Fibroblast of mammary gland (primary cell): Measurements from ENCODE around the gene CAND2.

ENCODE experiments used
- DNase-seq: peaks from one replicate; pipeline ENCODE4 v3.0.0-alpha.2; 2010; ENCODE audit warnings: low read depth
- H3K4me3 ChIP-seq: 2 replicates; pipeline ENCODE4 v1.5.1; 2011; ENCODE audit warnings: low read depth, mild to moderate bottlenecking, low read length, moderate library complexity; ENCODE audit not compliant: control insufficient read depth
- TF ChIP-seq, protein P1 (sequence below): conservative IDR thresholded peaks from 2 replicates; pipeline ENCODE4 v1.5.1; 2011; ENCODE audit warnings: low read depth, low read length, inconsistent platforms; ENCODE audit not compliant: control insufficient read depth, insufficient read depth

CAND2 gene

DNA sequence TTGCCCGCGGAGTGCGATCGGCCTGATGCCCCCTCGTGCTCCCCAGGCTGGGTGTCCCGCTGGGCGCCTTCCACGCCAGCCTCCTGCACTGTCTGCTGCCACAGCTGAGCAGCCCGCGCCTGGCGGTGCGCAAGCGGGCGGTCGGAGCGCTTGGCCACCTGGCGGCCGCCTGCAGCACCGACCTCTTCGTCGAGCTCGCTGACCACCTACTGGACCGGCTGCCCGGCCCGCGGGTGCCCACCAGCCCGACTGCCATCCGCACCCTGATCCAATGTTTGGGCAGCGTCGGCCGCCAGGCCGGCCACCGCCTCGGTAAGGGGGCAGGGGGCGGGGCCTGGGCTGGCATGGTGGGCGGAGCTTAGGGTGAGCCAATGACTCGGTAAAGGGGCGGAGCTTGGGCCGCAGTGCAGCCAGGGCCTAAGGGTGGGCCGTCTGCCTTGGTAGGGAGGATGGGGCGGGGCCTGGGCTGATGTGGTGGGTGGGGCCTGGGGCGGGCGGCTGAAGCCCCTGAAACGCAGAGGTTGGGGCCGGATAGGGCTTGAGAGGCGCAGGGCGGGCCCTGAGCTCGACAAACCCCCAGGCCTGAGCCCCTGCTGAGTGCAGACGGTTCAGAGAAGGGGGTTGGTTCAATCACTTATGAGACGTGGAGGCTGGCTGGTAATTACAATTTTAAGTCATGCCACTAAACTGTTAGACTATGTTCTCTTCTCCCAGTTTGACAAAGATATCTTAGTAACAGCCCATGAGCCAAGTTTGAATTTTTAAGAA, 13.7 kb downstream of the CAND2 start:
- TF ChIP-seq, protein P1, sequence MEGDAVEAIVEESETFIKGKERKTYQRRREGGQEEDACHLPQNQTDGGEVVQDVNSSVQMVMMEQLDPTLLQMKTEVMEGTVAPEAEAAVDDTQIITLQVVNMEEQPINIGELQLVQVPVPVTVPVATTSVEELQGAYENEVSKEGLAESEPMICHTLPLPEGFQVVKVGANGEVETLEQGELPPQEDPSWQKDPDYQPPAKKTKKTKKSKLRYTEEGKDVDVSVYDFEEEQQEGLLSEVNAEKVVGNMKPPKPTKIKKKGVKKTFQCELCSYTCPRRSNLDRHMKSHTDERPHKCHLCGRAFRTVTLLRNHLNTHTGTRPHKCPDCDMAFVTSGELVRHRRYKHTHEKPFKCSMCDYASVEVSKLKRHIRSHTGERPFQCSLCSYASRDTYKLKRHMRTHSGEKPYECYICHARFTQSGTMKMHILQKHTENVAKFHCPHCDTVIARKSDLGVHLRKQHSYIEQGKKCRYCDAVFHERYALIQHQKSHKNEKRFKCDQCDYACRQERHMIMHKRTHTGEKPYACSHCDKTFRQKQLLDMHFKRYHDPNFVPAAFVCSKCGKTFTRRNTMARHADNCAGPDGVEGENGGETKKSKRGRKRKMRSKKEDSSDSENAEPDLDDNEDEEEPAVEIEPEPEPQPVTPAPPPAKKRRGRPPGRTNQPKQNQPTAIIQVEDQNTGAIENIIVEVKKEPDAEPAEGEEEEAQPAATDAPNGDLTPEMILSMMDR = peak; percentile 43
- H3K4me3 ChIP-seq = peak overlapping the region; percentile 47
- DNase-seq = peak; percentile 84

DNA sequence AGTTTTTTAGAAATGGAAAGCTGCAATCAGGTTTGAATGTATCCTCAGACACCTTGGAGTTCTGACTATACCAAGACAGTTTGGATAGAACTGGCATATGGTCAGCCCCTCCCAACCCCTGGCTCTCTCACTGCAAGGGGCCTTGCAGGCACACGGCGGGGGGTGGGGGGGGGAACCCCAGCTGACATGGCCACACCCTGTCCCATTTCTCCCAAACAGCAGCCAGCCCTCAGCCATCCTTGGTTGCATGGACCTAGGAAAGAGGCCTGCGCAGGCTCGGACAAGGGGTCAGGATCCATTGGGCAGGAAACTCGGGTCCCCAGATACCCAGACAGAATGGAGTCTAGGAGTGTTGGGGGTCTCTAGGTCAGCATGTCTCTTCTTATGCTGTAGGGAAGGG, 14.5 kb downstream of the CAND2 start:
- TF ChIP-seq, protein P1 = no peak
- H3K4me3 ChIP-seq = no peak overlapping the region
- no peak for DNase-seq

DNA sequence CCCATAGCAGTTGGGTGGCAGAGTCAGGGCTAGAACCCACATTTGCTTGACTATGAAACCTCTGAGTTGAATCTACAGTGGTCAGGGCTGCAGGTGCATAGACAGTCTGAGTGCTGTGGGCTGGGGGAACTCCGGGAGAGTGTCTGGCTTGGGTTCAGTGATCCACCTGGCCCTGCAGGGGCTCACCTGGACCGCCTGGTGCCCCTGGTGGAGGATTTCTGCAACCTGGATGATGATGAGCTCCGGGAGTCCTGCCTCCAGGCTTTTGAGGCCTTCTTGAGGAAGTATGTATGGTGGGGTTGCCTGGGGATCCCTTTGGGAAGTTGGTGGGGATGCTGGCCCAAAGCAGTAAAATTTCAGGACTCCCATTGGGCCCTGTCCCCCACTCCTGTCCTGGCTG, 16.3 kb downstream of the CAND2 start:
- TF ChIP-seq, protein P1 = no peak
- H3K4me3 ChIP-seq = no peak overlapping the region
- DNase-seq = no peak

DNA sequence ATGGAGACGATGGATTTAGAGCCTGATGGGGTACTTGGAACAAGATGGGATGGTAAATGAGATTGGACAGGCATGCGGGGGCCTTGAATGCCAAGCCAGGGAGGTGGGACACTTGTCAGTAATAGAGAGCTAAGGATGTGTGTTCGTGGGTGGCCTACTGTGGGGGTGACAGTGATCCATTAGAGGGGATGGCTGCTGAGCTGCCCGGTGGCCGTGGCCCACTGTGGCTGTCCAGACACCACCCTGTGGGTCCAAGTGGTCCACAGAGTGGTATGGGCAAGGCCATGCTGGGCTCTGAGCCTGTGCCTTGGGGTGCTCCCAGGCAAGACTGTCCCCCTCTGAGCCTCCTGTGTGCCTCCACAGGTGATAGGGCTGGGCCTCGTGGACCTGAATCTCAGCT, 17.5 kb downstream of the CAND2 start:
- TF ChIP-seq, protein P1 = no peak
- H3K4me3 ChIP-seq = no peak overlapping the region
- no peak for DNase-seq

DNA sequence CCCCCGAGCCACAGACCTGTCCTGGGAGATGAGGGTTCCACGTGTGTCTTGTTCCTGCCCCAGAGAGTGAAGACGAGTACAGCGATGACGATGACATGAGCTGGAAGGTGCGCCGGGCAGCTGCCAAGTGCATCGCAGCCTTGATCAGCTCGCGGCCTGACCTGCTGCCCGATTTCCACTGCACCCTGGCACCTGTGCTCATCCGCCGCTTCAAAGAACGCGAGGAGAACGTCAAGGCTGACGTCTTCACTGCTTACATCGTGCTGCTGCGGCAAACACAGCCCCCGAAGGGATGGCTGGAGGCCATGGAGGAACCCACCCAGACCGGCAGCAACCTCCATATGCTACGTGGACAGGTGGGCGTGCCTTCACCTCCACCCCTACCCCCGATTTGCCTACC, 18.6 kb downstream of the CAND2 start:
- DNase-seq = no peak
- no peak overlapping the region for H3K4me3 ChIP-seq
- TF ChIP-seq, protein P1 = no peak

DNA sequence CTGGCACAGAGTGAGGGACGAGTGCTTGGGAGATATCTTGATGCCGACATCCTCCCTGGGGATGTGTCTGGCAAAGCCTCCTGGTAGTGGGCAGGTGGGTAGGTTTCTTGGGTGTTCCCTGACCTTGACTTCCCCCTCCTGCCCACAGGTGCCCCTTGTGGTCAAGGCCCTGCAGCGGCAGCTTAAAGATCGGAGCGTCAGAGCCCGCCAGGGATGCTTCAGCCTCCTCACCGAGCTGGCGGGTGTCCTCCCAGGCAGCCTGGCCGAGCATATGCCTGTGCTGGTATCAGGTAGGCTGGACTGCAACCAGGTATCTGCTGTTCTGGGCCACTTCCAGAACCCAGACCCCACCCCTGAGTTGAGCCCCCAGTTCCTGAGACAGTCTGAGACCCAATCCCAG, 19.2 kb downstream of the CAND2 start:
- no peak overlapping the region for H3K4me3 ChIP-seq
- TF ChIP-seq, protein P1 = no peak
- no peak for DNase-seq
